ENCODE results near the gene ZNF148. TPM values are rescaled to one million over a fixed set of nuclear protein-coding genes. Genes with fewer than 3 reads are reported as not detected.

The ZNF148 gene
- polyA plus RNA-seq, 2 donors: 2.6 to 3.6 TPM

GRCh38 chr3:125186800-125187598, 188.1 kb downstream of the ZNF148 start:
- 94% methylated on average over 20 of the region's 20 CpGs for WGBS, 2 donors
- Histone ChIP-seq H3K27me3 (ENCODE audit: control insufficient read depth in 1 of 2, insufficient read depth in 2 of 2, low read length in 2 of 2) (no peaks in the 10 kb centered on the region), H3K4me3 (ENCODE audit: low read depth in 1 of 2, low read length in 2 of 2) (no peak overlapping the region), H3K4me1 (ENCODE audit: control insufficient read depth in 2 of 2, insufficient read depth in 2 of 2, low read length in 1 of 2) (no peaks in the 10 kb centered on the region), H3K36me3 (ENCODE audit: control insufficient read depth in 2 of 2, insufficient read depth in 2 of 2, low read length in 1 of 2) (peaks cover 0 to 3% of the 10 kb centered on the region in 2 donors), H3K9me3 (ENCODE audit: control insufficient read depth in 2 of 2, insufficient read depth in 1 of 2, low read depth in 1 of 2, low read length in 1 of 2) (no peaks in the 10 kb centered on the region), H3K27ac (ENCODE audit: low read depth in 2 of 2, low read length in 1 of 2) (no peak overlapping the region)

DNA sequence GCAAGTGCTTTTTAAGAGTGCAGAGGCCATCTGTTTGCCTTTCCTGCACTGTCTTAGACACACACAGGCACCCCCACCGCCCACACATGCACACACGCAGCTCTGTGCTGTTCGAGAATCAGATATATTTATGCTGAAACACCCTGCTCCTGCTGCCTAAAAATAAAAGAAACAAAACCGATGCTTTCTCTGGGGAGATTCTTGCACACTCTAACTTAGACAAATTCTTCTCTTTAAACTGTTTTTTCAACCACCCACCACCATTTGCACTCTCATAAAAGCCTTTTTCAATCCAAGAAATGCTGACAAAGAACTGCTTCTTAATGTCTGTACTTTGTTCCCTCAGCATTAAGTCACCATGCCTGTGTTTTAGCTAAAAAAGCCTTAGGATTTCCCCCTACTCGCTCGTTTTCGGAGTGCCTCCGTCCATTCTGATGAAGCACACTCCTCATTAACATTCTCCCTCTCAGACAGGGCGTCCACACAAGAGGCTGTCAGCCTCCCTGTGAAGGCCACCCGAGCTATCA, 188.8 kb downstream of the ZNF148 start:
- Histone ChIP-seq H3K4me1 (ENCODE audit: control insufficient read depth in 2 of 2, insufficient read depth in 2 of 2, low read length in 1 of 2) (no peaks in the 10 kb centered on the region), H3K36me3 (ENCODE audit: control insufficient read depth in 2 of 2, insufficient read depth in 2 of 2, low read length in 1 of 2) (peaks cover 0 to 3% of the 10 kb centered on the region in 2 donors), H3K27me3 (ENCODE audit: control insufficient read depth in 1 of 2, insufficient read depth in 2 of 2, low read length in 2 of 2) (no peaks in the 10 kb centered on the region), H3K4me3 (ENCODE audit: low read depth in 1 of 2, low read length in 2 of 2) (no peak overlapping the region), H3K27ac (ENCODE audit: low read depth in 2 of 2, low read length in 1 of 2) (no peak overlapping the region), H3K9me3 (ENCODE audit: control insufficient read depth in 2 of 2, insufficient read depth in 1 of 2, low read depth in 1 of 2, low read length in 1 of 2) (no peaks in the 10 kb centered on the region)
- 59 to 63% methylated on average over 10 of the region's 10 CpGs for WGBS, 2 donors

DNA sequence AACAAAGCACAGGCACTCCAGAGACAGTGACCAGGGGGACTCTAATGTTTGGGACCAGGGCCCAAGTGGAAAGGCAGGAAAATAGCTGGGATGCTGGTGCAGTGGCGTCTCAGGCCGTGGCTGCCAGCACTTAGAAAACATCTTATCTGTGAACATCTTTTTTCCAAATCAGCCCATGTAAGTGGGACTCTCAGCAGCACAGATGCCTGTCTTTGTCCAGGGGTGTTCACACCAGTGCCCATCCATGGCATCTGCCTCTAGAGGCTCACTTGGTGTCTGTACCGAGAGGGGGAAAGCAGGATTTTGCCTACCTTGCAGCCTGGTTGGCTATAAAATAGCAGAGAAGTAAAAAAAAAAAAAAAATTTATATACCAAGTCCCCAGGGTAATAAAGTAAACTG, 189.3 kb downstream of the ZNF148 start:
- no peaks in the 10 kb centered on the region for H3K9me3 ChIP-seq (ENCODE audit: control insufficient read depth in 2 of 2, insufficient read depth in 1 of 2, low read depth in 1 of 2, low read length in 1 of 2)
- H3K4me3 ChIP-seq (ENCODE audit: low read depth in 1 of 2, low read length in 2 of 2): no peak overlapping the region
- H3K4me1 ChIP-seq (ENCODE audit: control insufficient read depth in 2 of 2, insufficient read depth in 2 of 2, low read length in 1 of 2): no peaks in the 10 kb centered on the region
- WGBS, 2 donors: 83 to 88% methylated on average over 3 of the region's 3 CpGs
- peaks cover 0 to 3% of the 10 kb centered on the region in 2 donors for H3K36me3 ChIP-seq (ENCODE audit: control insufficient read depth in 2 of 2, insufficient read depth in 2 of 2, low read length in 1 of 2)
- no peaks in the 10 kb centered on the region for H3K27me3 ChIP-seq (ENCODE audit: control insufficient read depth in 1 of 2, insufficient read depth in 2 of 2, low read length in 2 of 2)
- H3K27ac ChIP-seq (ENCODE audit: low read depth in 2 of 2, low read length in 1 of 2): no peak overlapping the region

- no peaks in the 10 kb centered on the region for H3K36me3 ChIP-seq (ENCODE audit: control insufficient read depth in 2 of 2, insufficient read depth in 2 of 2, low read length in 1 of 2)
- no peaks in the 10 kb centered on the region for H3K27me3 ChIP-seq (ENCODE audit: control insufficient read depth in 1 of 2, insufficient read depth in 2 of 2, low read length in 2 of 2)
- H3K27ac ChIP-seq (ENCODE audit: low read depth in 2 of 2, low read length in 1 of 2): no peak overlapping the region
- H3K4me3 ChIP-seq (ENCODE audit: low read depth in 1 of 2, low read length in 2 of 2): no peak overlapping the region
- 90 to 91% methylated on average over 1 of the region's 1 CpG for WGBS, 2 donors
- no peaks in the 10 kb centered on the region for H3K9me3 ChIP-seq (ENCODE audit: control insufficient read depth in 2 of 2, insufficient read depth in 1 of 2, low read depth in 1 of 2, low read length in 1 of 2)
- no peaks in the 10 kb centered on the region for H3K4me1 ChIP-seq (ENCODE audit: control insufficient read depth in 2 of 2, insufficient read depth in 2 of 2, low read length in 1 of 2)
Measured at GRCh38 chr3:125179884-125180240, 195.3 kb downstream of the ZNF148 start.

- Histone ChIP-seq H3K4me3 (ENCODE audit: low read depth in 1 of 2, low read length in 2 of 2) (no peak overlapping the region), H3K9me3 (ENCODE audit: control insufficient read depth in 2 of 2, insufficient read depth in 1 of 2, low read depth in 1 of 2, low read length in 1 of 2) (no peaks in the 10 kb centered on the region), H3K36me3 (ENCODE audit: control insufficient read depth in 2 of 2, insufficient read depth in 2 of 2, low read length in 1 of 2) (no peaks in the 10 kb centered on the region), H3K27me3 (ENCODE audit: control insufficient read depth in 1 of 2, insufficient read depth in 2 of 2, low read length in 2 of 2) (no peaks in the 10 kb centered on the region), H3K4me1 (ENCODE audit: control insufficient read depth in 2 of 2, insufficient read depth in 2 of 2, low read length in 1 of 2) (no peaks in the 10 kb centered on the region), H3K27ac (ENCODE audit: low read depth in 2 of 2, low read length in 1 of 2) (no peak overlapping the region)
- 81 to 85% methylated on average over 3 of the region's 3 CpGs for WGBS, 2 donors
Measured at GRCh38 chr3:125179143-125179883, 195.8 kb downstream of the ZNF148 start.

DNA sequence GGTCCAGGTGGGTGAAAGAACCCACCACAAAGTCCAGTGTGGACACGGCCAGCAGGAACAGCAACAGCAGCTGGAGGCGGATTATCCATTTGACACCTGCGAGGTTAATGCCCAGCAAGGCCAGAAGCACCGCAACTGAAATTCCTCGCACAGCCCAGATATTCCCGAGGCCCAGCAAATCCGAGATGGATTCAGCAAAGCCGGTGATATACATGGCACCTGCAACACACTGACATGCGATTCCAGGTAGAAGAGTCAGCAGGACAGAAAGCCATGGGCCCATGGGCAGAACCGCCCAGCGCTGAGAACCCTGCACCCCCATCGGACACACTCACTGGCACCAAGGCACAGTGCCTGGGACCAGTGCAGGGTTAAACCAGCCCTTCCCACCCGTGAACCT, 197.4 kb downstream of the ZNF148 start:
- H3K4me3 ChIP-seq (ENCODE audit: low read depth in 1 of 2, low read length in 2 of 2): no peak overlapping the region
- H3K36me3 ChIP-seq (ENCODE audit: control insufficient read depth in 2 of 2, insufficient read depth in 2 of 2, low read length in 1 of 2): no peaks in the 10 kb centered on the region
- no peaks in the 10 kb centered on the region for H3K27me3 ChIP-seq (ENCODE audit: control insufficient read depth in 1 of 2, insufficient read depth in 2 of 2, low read length in 2 of 2)
- H3K9me3 ChIP-seq (ENCODE audit: control insufficient read depth in 2 of 2, insufficient read depth in 1 of 2, low read depth in 1 of 2, low read length in 1 of 2): no peaks in the 10 kb centered on the region
- no peaks in the 10 kb centered on the region for H3K4me1 ChIP-seq (ENCODE audit: control insufficient read depth in 2 of 2, insufficient read depth in 2 of 2, low read length in 1 of 2)
- whole genome bisulfite sequencing, 2 donors: 96% methylated on average over 13 of the region's 13 CpGs
- no peak overlapping the region for H3K27ac ChIP-seq (ENCODE audit: low read depth in 2 of 2, low read length in 1 of 2)

Other genes with a start within 250 kb of the ZNF148 start
- 1 to 10 TPM; 2.7 TPM for gene SLC12A8, start 162.6 kb downstream of the ZNF148 start, polyA plus RNA-seq
- 10 to 100 TPM in 1 of 2 donors, 1 to 10 TPM in 1; 9.6 to 12.5 TPM for gene SNX4, start 144.9 kb upstream of the ZNF148 start, polyA plus RNA-seq
- gene OSBPL11, start 220.2 kb upstream of the ZNF148 start, polyA plus RNA-seq: 1 to 10 TPM; 5.5 to 5.9 TPM

Measured in esophagus (tissue), 2 donors.